Endothelial cell (in vitro differentiated cells): ENCODE measurements around the gene PEX6. TPM values are rescaled to one million over a fixed set of nuclear protein-coding genes. Genes with fewer than 3 reads are reported as not detected.

ENCODE experiments used
- DNase-seq: peaks from one replicate; pipeline ENCODE4 v3.0.0; 2021; ENCODE audit warnings: low spot score
- H3K27ac Mint-ChIP-seq: one replicate; pipeline ENCODE4 v1.8.0; 2021; ENCODE audit warnings: mixed read lengths, inconsistent platforms; ENCODE audit not compliant: unreplicated experiment
- H3K27me3 Mint-ChIP-seq: one replicate; pipeline ENCODE4 v1.8.0; 2021; ENCODE audit warnings: mild to moderate bottlenecking, moderate library complexity, mixed read lengths, inconsistent platforms; ENCODE audit not compliant: unreplicated experiment
- H3K36me3 Mint-ChIP-seq: one replicate; pipeline ENCODE4 v1.8.0; 2021; ENCODE audit warnings: mild to moderate bottlenecking, low read depth, mixed read lengths, inconsistent platforms; ENCODE audit not compliant: unreplicated experiment
- H3K4me1 Mint-ChIP-seq: one replicate; pipeline ENCODE4 v1.8.0; 2021; ENCODE audit warnings: mild to moderate bottlenecking, mixed read lengths, inconsistent platforms; ENCODE audit not compliant: unreplicated experiment
- H3K4me3 Mint-ChIP-seq: one replicate; pipeline ENCODE4 v1.8.0; 2021; ENCODE audit warnings: mild to moderate bottlenecking, mixed read lengths, inconsistent platforms; ENCODE audit not compliant: unreplicated experiment
- H3K9me3 Mint-ChIP-seq: one replicate; pipeline ENCODE4 v1.8.0; 2021; ENCODE audit warnings: mixed read lengths, inconsistent platforms; ENCODE audit not compliant: unreplicated experiment
- CTCF ChIP-seq: fragments of 200-600 bp; sonication (generic); IDR thresholded peaks from one replicate; pipeline ENCODE4 v1.5.0; 2021; ENCODE audit warnings: antibody characterized with exemption; ENCODE audit not compliant: unreplicated experiment
- total RNA-seq: library from RNA; stranded (reverse); fragmentation: NEBNext Ultra II Directional; extraction: Animal tissue kit (Norgen Biotek cat#: 25700); gene quantifications from one replicate; pipeline ENCODE4 v1.2.1, GENCODE V29; 2021; ENCODE audit not compliant: unreplicated experiment

PEX6 gene
- total RNA-seq, 1 donor from 2014 or later, result 26.1 TPM

- DNase-seq, result no peak
- Mint-ChIP-seq H3K36me3 (peaks cover 38% of the 10 kb centered on the region), H3K4me3 (peak overlapping the region; percentile 56), H3K4me1 (peaks cover 37% of the 10 kb centered on the region), H3K9me3 (no peaks in the 10 kb centered on the region), H3K27ac (no peak overlapping the region), H3K27me3 (no peaks in the 10 kb centered on the region)
- no peak for TF ChIP-seq CTCF
Observed at GRCh38 chr6:42936398-42936797, 42.6 kb downstream of the PEX6 start.

- DNase-seq, result no peak
- no peaks in the 10 kb centered on the region for H3K9me3 Mint-ChIP-seq
- peaks cover 40% of the 10 kb centered on the region for H3K36me3 Mint-ChIP-seq
- no peak for TF ChIP-seq CTCF
- no peak overlapping the region for H3K4me3 Mint-ChIP-seq
- H3K27ac Mint-ChIP-seq, result no peak overlapping the region
- peaks cover 46% of the 10 kb centered on the region for H3K4me1 Mint-ChIP-seq
- H3K27me3 Mint-ChIP-seq, result peaks cover under 1% of the 10 kb centered on the region
Observed at GRCh38 chr6:42935322-42935721, 43.7 kb downstream of the PEX6 start.

- no peak overlapping the region for H3K4me3 Mint-ChIP-seq
- peaks cover 34% of the 10 kb centered on the region for H3K36me3 Mint-ChIP-seq
- no peaks in the 10 kb centered on the region for H3K9me3 Mint-ChIP-seq
- H3K27me3 Mint-ChIP-seq, result peaks cover 6% of the 10 kb centered on the region
- no peak for DNase-seq
- no peak for TF ChIP-seq CTCF
- peak overlapping the region; percentile 53 for H3K27ac Mint-ChIP-seq
- H3K4me1 Mint-ChIP-seq, result peaks cover 55% of the 10 kb centered on the region
Observed at GRCh38 chr6:42933205-42933604, 45.8 kb downstream of the PEX6 start.

- peaks cover 28% of the 10 kb centered on the region for H3K36me3 Mint-ChIP-seq
- peak overlapping the region; percentile 38 for H3K27ac Mint-ChIP-seq
- H3K27me3 Mint-ChIP-seq, result peaks cover 6% of the 10 kb centered on the region
- H3K9me3 Mint-ChIP-seq, result no peaks in the 10 kb centered on the region
- TF ChIP-seq CTCF, result no peak
- no peak for DNase-seq
- H3K4me3 Mint-ChIP-seq, result peak overlapping the region; percentile 1
- H3K4me1 Mint-ChIP-seq, result peaks cover 51% of the 10 kb centered on the region
Observed at GRCh38 chr6:42932412-42932811, 46.6 kb downstream of the PEX6 start.

GRCh38 chr6:42929821-42930360, 49.1 kb downstream of the PEX6 start:
- H3K9me3 Mint-ChIP-seq, result no peaks in the 10 kb centered on the region
- DNase-seq, result no peak
- peaks cover 37% of the 10 kb centered on the region for H3K4me1 Mint-ChIP-seq
- H3K4me3 Mint-ChIP-seq, result peak overlapping the region; percentile 99
- peaks cover 11% of the 10 kb centered on the region for H3K36me3 Mint-ChIP-seq
- TF ChIP-seq CTCF, result no peak
- peak overlapping the region; percentile 98 for H3K27ac Mint-ChIP-seq
- H3K27me3 Mint-ChIP-seq, result peaks cover 6% of the 10 kb centered on the region
